H1 (cell line): Measurements from ENCODE around the gene C3orf49. TPM values are rescaled to one million over a fixed set of nuclear protein-coding genes. Genes with fewer than 3 reads are reported as not detected.

ENCODE experiments used
- CHD1 ChIP-seq: IDR thresholded peaks from 2 replicates; pipeline ENCODE4 v1.6.1; 2012; ENCODE audit warnings: low read depth, low read length, improper control_type of control experiment
- CHD7 ChIP-seq: fragments of 300-600 bp; sonication (generic); IDR thresholded peaks from 2 replicates; pipeline ENCODE4 v1.7.1; 2012; ENCODE audit warnings: low read length, moderate library complexity, mild to moderate bottlenecking, inconsistent platforms; ENCODE audit not compliant: insufficient replicate concordance
- polyA plus RNA-seq, 7 experiments: library from polyadenylated mRNA; depleted of rRNA in 3 of 7; stranded (reverse) in 5 of 7; unstranded in 2 of 7; fragments of >200 nt in 5 of 7; fragments of 200-250 nt in 2 of 7; gene quantifications; 1 replicate in 5 of 7; 2 replicates in 1 of 7; 4 replicates in 1 of 7; pipeline versions ENCODE4 v1.2.1 to v1.2.3, GENCODE V29; 2011 to 2013; ENCODE audit warnings: missing spikeins in 2 of 7, mixed read lengths in 2 of 7
- total RNA-seq: library from RNA; stranded (reverse); fragmentation: NEBNext Ultra II Directional; extraction: Animal tissue kit (Norgen Biotek cat#: 25700); gene quantifications from 2 replicates; pipeline ENCODE4 v1.2.1, GENCODE V29; 2021

The C3orf49 gene
- total and polyA plus RNA-seq, 2 of the 8 experiments (the other 6 are each of a cell fraction or from before 2014, with no cell fraction given) = not detected

- TF ChIP-seq CHD7 = no peak
- no peak for TF ChIP-seq CHD1
Observed at GRCh38 chr3:63800097-63800496, 19.0 kb upstream of the C3orf49 start (continued).
